GM12878 (cell line): Measurements from ENCODE around the gene LARP4B. TPM values are rescaled to one million over a fixed set of nuclear protein-coding genes. Genes with fewer than 3 reads are reported as not detected.
A peak's percentile ranks its signal among the peaks of the same experiment; 100 is the strongest.

Experiments used
- ATAC-seq: fragments of 200-7000 bp; cut with Tn5 transposase; 3 replicates; pipeline ENCODE4 v1.9.1; 2020; ENCODE audit warnings: mild to moderate bottlenecking, moderate library complexity
- BruUV-seq: library from RNA; stranded (reverse); fragments of 400-500 nt; replicated peaks from 2 replicates; lab custom pipeline; 2021; lab: Mats Ljungman, UMichigan
- CTCF ChIA-PET: fragments of 300-600 bp; sonication (Branson Sonifier 250); formaldehyde crosslinking; extraction: SDS; loops from one replicate; lab custom pipeline; 2021; ENCODE audit warnings: inconsistent platforms; lab: Yijun Ruan, JAX
- POLR2A ChIA-PET: fragments of 350-600 bp; formaldehyde crosslinking; extraction: SDS; loops from one replicate; lab custom pipeline; 2021; ENCODE audit warnings: inconsistent platforms; lab: Charles Lee
- RAD21 ChIA-PET: fragments of 300-600 bp; sonication (Branson Sonifier 250); formaldehyde crosslinking; loops from one replicate; lab custom pipeline; 2023; ENCODE audit warnings: antibody characterized with exemption; ENCODE audit not compliant: unreplicated experiment; lab: Charles Lee
- SMC1A ChIA-PET: fragments of 300-600 bp; sonication (Branson Sonifier 250); formaldehyde crosslinking; loops from one replicate; lab custom pipeline; 2023; ENCODE audit not compliant: unreplicated experiment, uncharacterized antibody; lab: Charles Lee
- DNase-seq: peaks from one replicate; pipeline ENCODE4 v3.0.0-alpha.2; 2011; ENCODE audit warnings: low read depth, low spot score
- FAIRE-seq: peaks from 3 replicates; lab custom pipeline; 2011; peaks lifted over from hg19 to GRCh38; lab: Jason Lieb, UNC
- H2AFZ ChIP-seq: 2 replicates; pipeline ENCODE4 v1.6.0; 2011; ENCODE audit warnings: low read depth, low read length, control low read depth; ENCODE audit not compliant: control insufficient read depth
- H3K27ac ChIP-seq: 2 replicates; pipeline ENCODE4 v1.5.1; 2011; ENCODE audit warnings: control low read depth; ENCODE audit not compliant: control insufficient read depth, insufficient read depth
- H3K27me3 ChIP-seq, 2 experiments: replicated peaks in 1 of 2; 2 replicates each; pipeline versions ENCODE4 v1.6.0 to v1.6.1; 2011; ENCODE audit warnings: low read length in 1 of 2; ENCODE audit not compliant: control insufficient read depth in 2 of 2, insufficient read depth in 2 of 2
- H3K36me3 ChIP-seq, 2 experiments: 2 replicates each; pipeline ENCODE4 v1.5.1; 2011; ENCODE audit warnings: low read length in 1 of 2; ENCODE audit not compliant: control insufficient read depth in 2 of 2, insufficient read depth in 2 of 2
- H3K4me1 ChIP-seq: 2 replicates; pipeline ENCODE4 v1.6.1; 2011; ENCODE audit warnings: mild to moderate bottlenecking, low read length, moderate library complexity, mixed read lengths; ENCODE audit not compliant: control insufficient read depth, insufficient read depth
- H3K4me2 ChIP-seq: 2 replicates; pipeline ENCODE4 v1.6.0; 2011; ENCODE audit warnings: control low read depth; ENCODE audit not compliant: control insufficient read depth, insufficient read depth
- H3K4me3 ChIP-seq: fragments of 200-600 bp; sonication (generic); 2 replicates; pipeline ENCODE4 v1.5.1; 2016
- H3K79me2 ChIP-seq: 2 replicates; pipeline ENCODE4 v1.6.0; 2011; ENCODE audit warnings: low read length; ENCODE audit not compliant: control insufficient read depth, insufficient read depth
- H3K9ac ChIP-seq: 2 replicates; pipeline ENCODE4 v1.8.0; 2011; ENCODE audit warnings: low read length, control low read depth, mixed read lengths; ENCODE audit not compliant: control insufficient read depth, insufficient read depth
- H3K9me3 ChIP-seq: replicated peaks from 3 replicates; pipeline ENCODE4 v1.5.1; 2011; ENCODE audit warnings: mild to moderate bottlenecking, low read length; ENCODE audit not compliant: control insufficient read depth, insufficient read depth
- H4K20me1 ChIP-seq: 2 replicates; pipeline ENCODE4 v1.6.0; 2011; ENCODE audit not compliant: control insufficient read depth, insufficient read depth
- BACH1 ChIP-seq: fragments of 450-650 bp; IDR thresholded peaks from 2 replicates; pipeline ENCODE4 v1.6.1; 2017; ENCODE audit warnings: mild to moderate bottlenecking, borderline replicate concordance
- BMI1 ChIP-seq: fragments of 450-650 bp; IDR thresholded peaks from 2 replicates; pipeline ENCODE4 v1.6.1; 2016; ENCODE audit warnings: mild to moderate bottlenecking, moderate library complexity, borderline replicate concordance
- CREM ChIP-seq: IDR thresholded peaks from 2 replicates; pipeline ENCODE4 v1.6.1; 2014; ENCODE audit warnings: antibody characterized with exemption, low read depth
- CTCF ChIP-seq, 3 experiments: IDR thresholded peaks in 2 of 3; conservative IDR thresholded peaks in 1 of 3; 2 replicates each; pipeline ENCODE4 v1.5.1; 2011; ENCODE audit warnings: low read depth in 3 of 3, low read length in 3 of 3, mild to moderate bottlenecking in 3 of 3, control low read depth in 2 of 3, moderate library complexity in 2 of 3, inconsistent platforms in 1 of 3, mixed read lengths in 1 of 3; ENCODE audit not compliant: control insufficient read depth in 2 of 3, insufficient read depth in 1 of 3; ENCODE audit errors: extremely low read depth in 1 of 3
- IRF3 ChIP-seq: fragments of 450-650 bp; IDR thresholded peaks from 2 replicates; pipeline ENCODE4 v1.6.1; 2014; ENCODE audit warnings: mild to moderate bottlenecking
- LARP7 ChIP-seq: fragments of 450-650 bp; IDR thresholded peaks from 2 replicates; pipeline ENCODE4 v1.6.1; 2017; ENCODE audit warnings: mild to moderate bottlenecking
- MEF2A ChIP-seq: IDR thresholded peaks from 2 replicates; pipeline ENCODE4 v1.6.1; 2011; ENCODE audit warnings: low read depth, mild to moderate bottlenecking, low read length, moderate library complexity; ENCODE audit not compliant: insufficient read depth
- MEF2B ChIP-seq: fragments of 450-650 bp; IDR thresholded peaks from 2 replicates; pipeline ENCODE4 v1.6.1; 2018; ENCODE audit warnings: mild to moderate bottlenecking, moderate library complexity; ENCODE audit not compliant: partially characterized antibody, poor library complexity, severe bottlenecking
- MTA3 ChIP-seq: IDR thresholded peaks from 2 replicates; pipeline ENCODE4 v1.6.1; 2012; ENCODE audit warnings: low read length, inconsistent platforms, borderline replicate concordance
- NFXL1 ChIP-seq: fragments of 450-650 bp; IDR thresholded peaks from 2 replicates; pipeline ENCODE4 v1.6.1; 2017; ENCODE audit warnings: antibody characterized with exemption, mild to moderate bottlenecking, borderline replicate concordance
- PKNOX1 ChIP-seq: fragments of 450-650 bp; IDR thresholded peaks from 2 replicates; pipeline ENCODE4 v1.6.1; 2016; ENCODE audit warnings: mild to moderate bottlenecking
- RAD51 ChIP-seq: fragments of 450-650 bp; IDR thresholded peaks from 2 replicates; pipeline ENCODE4 v1.6.1; 2016; ENCODE audit warnings: moderate library complexity, mild to moderate bottlenecking, inconsistent platforms
- RB1 ChIP-seq: fragments of 450-650 bp; formaldehyde crosslinking; IDR thresholded peaks from 2 replicates; pipeline ENCODE4 v1.6.1; 2017; ENCODE audit warnings: mild to moderate bottlenecking, borderline replicate concordance
- RCOR1 ChIP-seq: conservative IDR thresholded peaks from 2 replicates; pipeline ENCODE4 v1.6.1; 2012; ENCODE audit warnings: low read depth, low read length, improper control_type of control experiment
- SIN3A ChIP-seq: IDR thresholded peaks from 2 replicates; pipeline ENCODE4 v1.6.1; 2012; ENCODE audit warnings: low read depth, low read length, improper control_type of control experiment
- SMAD1 ChIP-seq: fragments of 450-650 bp; IDR thresholded peaks from 2 replicates; pipeline ENCODE4 v1.6.1; 2018; ENCODE audit warnings: mild to moderate bottlenecking, low read depth; ENCODE audit not compliant: partially characterized antibody
- SUPT20H ChIP-seq: IDR thresholded peaks from 2 replicates; pipeline ENCODE4 v1.6.1; 2011; ENCODE audit warnings: low read depth, mild to moderate bottlenecking, low read length, moderate library complexity, borderline replicate concordance; ENCODE audit not compliant: control insufficient read depth
- WGBS: methylation state at CpG from one replicate; pipeline ENCODE4 v1.1.6; 2016; ENCODE audit warnings: low lambda C conversion rate; ENCODE audit not compliant: insufficient replicate concordance, insufficient coverage; ENCODE audit errors: missing lambda C conversion rate; 5-methylcytosine and 5-hydroxymethylcytosine counted together
- in situ Hi-C: fragments of 300-500 bp; cut with MboI; formaldehyde crosslinking; loops from 9 replicates; pipeline ENCODE4 v1.14.3; 2018; ENCODE audit warnings: mixed read lengths
- intact Hi-C: fragments of 100-400 bp; cut with micrococcal nuclease; formaldehyde crosslinking; loops from one replicate; pipeline ENCODE4 v1.14.2; 2022; ENCODE audit not compliant: unreplicated experiment
- polyA plus RNA-seq, 11 experiments: library from polyadenylated mRNA; depleted of rRNA in 4 of 11; unstranded in 6 of 11; stranded (reverse) in 5 of 11; fragments of >200 nt; fragmentation: Nextera tagmentation in 4 of 11; fragmentation: Illumina TruSeq in 1 of 11; extraction: Ambion mirVana in 4 of 11; extraction: Trizol in 1 of 11; gene quantifications; 1 replicate in 1 of 11; 2 replicates in 10 of 11; pipeline versions ENCODE4 v1.2.1 to v1.2.3, GENCODE V29; 2011 to 2016; ENCODE audit warnings: inconsistent platforms in 2 of 11, missing spikeins in 2 of 11, low read depth in 1 of 11
- total RNA-seq, 4 experiments: library from RNA; depleted of rRNA in 3 of 4; stranded (reverse); fragments of >200 nt in 3 of 4; fragmentation: Illumina TruSeq in 1 of 4; extraction: Trizol in 1 of 4; gene quantifications; 2 replicates each; pipeline versions ENCODE4 v1.2.1 to v1.2.3, GENCODE V29; 2013 to 2021

The LARP4B gene
- total and polyA plus RNA-seq, 10 of the 15 experiments (the other 5 are each of a cell fraction or from before 2014, with no cell fraction given): 10.5 to 119 (median 39.4) TPM

- SMC1A ChIA-PET: interaction anchor here (1.1 kb wide), 1 partner anchor 128 kb away, joined by 3 read pairs; the partner anchor contains the start of gene WDR37
- Histone ChIP-seq H3K9ac (no peak overlapping the region), H3K27ac (no peak overlapping the region), H3K36me3 (peaks cover 3 to 7% of the 10 kb centered on the region in 2 experiments; a peak in 3 of 4 replicates), H3K4me1 (peaks cover 12% of the 10 kb centered on the region), H4K20me1 (peaks cover 15% of the 10 kb centered on the region), H3K9me3 (no peaks in the 10 kb centered on the region), H2AFZ (no peak overlapping the region), H3K4me2 (no peak overlapping the region; the same call in 1 of the 2 replicates), H3K79me2 (peaks cover 89% of the 10 kb centered on the region), H3K27me3 (no peaks in the 10 kb centered on the region), H3K4me3 (peak overlapping the region; percentile 26)
- in situ Hi-C loops: no loop called here
- RAD21 ChIA-PET: no interaction called here
- POLR2A ChIA-PET: interaction anchor here (1.2 to 4.5 kb wide), 2 partner anchors 117 to 123 kb away, joined by 4 to 19 read pairs; partner anchors contain the start of gene IDI1
- CTCF ChIA-PET: no interaction called here
- 46% methylated on average over 2 of the region's 2 CpGs for WGBS
- FAIRE-seq: no peak
- ATAC-seq: no peak
- DNase-seq: no peak
- intact Hi-C loops: no loop called here
- BruUV-seq: TSS peak; percentile 17
- TF ChIP-seq BACH1 (no peak), IRF3 (no peak), SUPT20H (no peak), CREM (no peak), RCOR1 (no peak), SMAD1 (no peak), MTA3 (no peak), BMI1 (no peak), MEF2B (no peak), NFXL1 (no peak), RAD51 (no peak), SIN3A (no peak), PKNOX1 (no peak), RB1 (no peak), LARP7 (no peak), CTCF (IDR thresholded peaks at IDR 0.05 in 2 of 3, conservative IDR thresholded peaks at IDR 0.05 in 1 of 3; ENCODE audit: control insufficient read depth in 2 of 3, extremely low read depth in 1 of 3, insufficient read depth in 1 of 3, low read depth in 3 of 3, low read length in 3 of 3) (no peak), MEF2A (no peak)
These were observed 4.4 kb downstream of the LARP4B start for GRCh38 chr10:927131-927530.
